Kidney epithelial cell (primary cell): ENCODE data around the gene SUPT3H. TPM values are rescaled to one million over a fixed set of nuclear protein-coding genes. Genes with fewer than 3 reads are reported as not detected.

ENCODE experiments used
- DNase-seq: peaks from one replicate; pipeline ENCODE4 v3.0.0-alpha.2; 2010; ENCODE audit warnings: low read depth
- H3K27me3 ChIP-seq: 2 replicates; pipeline ENCODE4 v1.6.0; 2011; ENCODE audit warnings: low read length; ENCODE audit not compliant: control insufficient read depth, insufficient read depth
- H3K36me3 ChIP-seq: 2 replicates; pipeline ENCODE4 v1.5.1; 2011; ENCODE audit warnings: low read length; ENCODE audit not compliant: control insufficient read depth, insufficient read depth
- H3K4me3 ChIP-seq: 2 replicates; pipeline ENCODE4 v1.5.1; 2011; ENCODE audit warnings: low read depth, mild to moderate bottlenecking, control low read depth, low read length
- total RNA-seq: library from RNA; depleted of rRNA; stranded (reverse); fragments of >200 nt; gene quantifications from 2 replicates; pipeline ENCODE4 v1.2.3, GENCODE V29; 2015
- TF ChIP-seq, protein P1 (sequence below): IDR thresholded peaks from 2 replicates; pipeline ENCODE4 v1.5.1; 2011; ENCODE audit warnings: mild to moderate bottlenecking, moderate library complexity, low read length, control low read depth, inconsistent platforms; ENCODE audit not compliant: insufficient read depth, poor library complexity, severe bottlenecking

The SUPT3H gene
- total RNA-seq, 1 donor from 2014 or later = 18.3 TPM

DNA sequence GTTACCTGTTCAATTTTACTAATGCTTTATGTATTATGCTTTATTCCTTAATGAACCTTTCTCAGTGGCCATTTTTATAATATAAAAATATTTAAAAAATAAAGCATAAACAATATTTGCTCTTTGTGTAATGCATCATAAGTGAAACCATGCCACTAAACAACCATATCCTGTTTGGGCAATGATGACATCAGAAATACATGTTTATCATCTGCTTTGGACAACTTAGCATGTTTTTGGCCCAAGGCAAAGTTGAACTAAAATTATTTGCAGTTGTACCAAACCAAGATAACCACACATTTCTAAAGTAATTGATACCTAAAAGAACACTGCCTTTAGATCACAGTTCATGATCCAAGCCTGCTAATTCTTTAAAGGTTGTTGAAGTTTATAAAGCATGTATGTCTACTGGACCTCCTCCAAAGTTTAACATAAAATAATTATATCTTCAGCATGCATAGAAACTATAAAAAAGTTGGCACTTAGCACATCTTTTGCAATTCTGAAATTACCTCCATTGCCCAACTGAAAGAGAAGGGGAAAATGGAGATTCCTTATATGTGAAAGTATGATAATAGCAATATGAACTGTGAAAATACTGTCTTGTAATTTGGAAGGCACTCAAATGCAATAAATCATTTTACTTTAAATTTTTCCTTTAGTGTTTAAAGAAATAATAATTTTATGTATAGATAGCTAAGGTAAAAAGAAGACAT is 375.2 kb downstream of the SUPT3H start:
- H3K4me3 ChIP-seq = no peak overlapping the region
- DNase-seq = no peak
- TF ChIP-seq, protein P1, sequence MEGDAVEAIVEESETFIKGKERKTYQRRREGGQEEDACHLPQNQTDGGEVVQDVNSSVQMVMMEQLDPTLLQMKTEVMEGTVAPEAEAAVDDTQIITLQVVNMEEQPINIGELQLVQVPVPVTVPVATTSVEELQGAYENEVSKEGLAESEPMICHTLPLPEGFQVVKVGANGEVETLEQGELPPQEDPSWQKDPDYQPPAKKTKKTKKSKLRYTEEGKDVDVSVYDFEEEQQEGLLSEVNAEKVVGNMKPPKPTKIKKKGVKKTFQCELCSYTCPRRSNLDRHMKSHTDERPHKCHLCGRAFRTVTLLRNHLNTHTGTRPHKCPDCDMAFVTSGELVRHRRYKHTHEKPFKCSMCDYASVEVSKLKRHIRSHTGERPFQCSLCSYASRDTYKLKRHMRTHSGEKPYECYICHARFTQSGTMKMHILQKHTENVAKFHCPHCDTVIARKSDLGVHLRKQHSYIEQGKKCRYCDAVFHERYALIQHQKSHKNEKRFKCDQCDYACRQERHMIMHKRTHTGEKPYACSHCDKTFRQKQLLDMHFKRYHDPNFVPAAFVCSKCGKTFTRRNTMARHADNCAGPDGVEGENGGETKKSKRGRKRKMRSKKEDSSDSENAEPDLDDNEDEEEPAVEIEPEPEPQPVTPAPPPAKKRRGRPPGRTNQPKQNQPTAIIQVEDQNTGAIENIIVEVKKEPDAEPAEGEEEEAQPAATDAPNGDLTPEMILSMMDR = no peak
- H3K36me3 ChIP-seq = no peaks in the 10 kb centered on the region
- no peaks in the 10 kb centered on the region for H3K27me3 ChIP-seq

DNA sequence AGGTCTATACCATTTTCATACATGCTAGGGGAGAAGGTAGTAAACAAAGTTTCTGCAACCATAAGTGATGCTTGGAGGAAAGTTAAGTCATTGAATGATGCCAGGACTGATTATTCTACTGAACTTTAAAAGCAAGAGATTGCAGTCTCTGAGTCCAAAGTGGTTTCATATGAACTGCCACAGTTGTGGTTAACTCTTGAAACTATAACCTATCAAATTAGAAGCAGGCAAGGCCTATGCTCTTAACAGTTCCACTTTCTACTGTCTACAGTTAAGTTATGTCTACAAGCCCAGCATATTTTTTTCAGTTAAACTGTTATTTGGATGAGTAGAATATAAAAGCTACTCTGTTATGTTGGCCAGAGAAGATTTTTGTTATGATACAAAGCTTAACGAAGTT is 376.1 kb downstream of the SUPT3H start:
- Histone ChIP-seq H3K27me3 (no peaks in the 10 kb centered on the region), H3K4me3 (no peak overlapping the region), H3K36me3 (no peaks in the 10 kb centered on the region)
- TF ChIP-seq, protein P1 = no peak
- no peak for DNase-seq

DNA sequence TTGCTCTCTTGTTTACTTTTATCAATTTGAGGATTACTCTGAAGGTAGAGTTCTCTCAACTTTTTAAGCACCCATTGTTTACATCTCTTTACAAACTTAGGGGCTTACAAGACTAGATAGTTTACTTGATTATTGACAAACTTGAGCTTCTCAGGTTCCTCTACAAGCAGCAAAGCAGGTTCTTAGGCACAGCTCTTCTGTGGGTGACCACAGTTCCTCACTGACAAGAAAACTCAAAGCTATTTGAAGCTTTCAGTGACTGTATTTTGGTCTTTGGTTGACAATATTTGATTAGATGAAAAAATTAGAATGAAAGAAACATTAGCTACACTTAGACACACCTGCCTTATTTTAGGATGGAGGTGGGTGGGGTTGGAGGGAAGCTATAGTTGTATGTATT is 376.9 kb downstream of the SUPT3H start:
- no peak for DNase-seq
- no peaks in the 10 kb centered on the region for H3K27me3 ChIP-seq
- H3K4me3 ChIP-seq = no peak overlapping the region
- H3K36me3 ChIP-seq = no peaks in the 10 kb centered on the region
- TF ChIP-seq, protein P1 = no peak

DNA sequence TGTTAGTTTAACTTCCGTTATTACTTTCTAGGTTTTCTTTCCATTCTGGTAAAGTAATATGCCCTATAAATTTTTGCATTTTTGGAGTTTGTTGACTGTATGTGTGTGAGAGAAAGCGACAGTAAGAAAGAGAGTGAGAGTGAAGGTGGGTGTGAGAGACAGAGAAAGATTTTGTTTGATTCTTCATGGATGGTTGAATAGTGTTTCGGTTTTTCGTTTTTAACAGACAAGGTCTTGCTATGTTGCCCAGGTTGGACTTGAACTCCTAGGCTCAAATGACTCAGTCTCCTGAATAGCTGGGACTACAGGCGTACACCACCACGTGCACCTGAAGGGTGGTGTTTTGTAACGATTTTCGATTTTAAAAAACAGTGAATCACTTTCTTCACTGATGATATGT is 378.7 kb downstream of the SUPT3H start:
- DNase-seq = no peak
- Histone ChIP-seq H3K36me3 (no peaks in the 10 kb centered on the region), H3K27me3 (no peaks in the 10 kb centered on the region), H3K4me3 (no peak overlapping the region)
- TF ChIP-seq, protein P1 = no peak

DNA sequence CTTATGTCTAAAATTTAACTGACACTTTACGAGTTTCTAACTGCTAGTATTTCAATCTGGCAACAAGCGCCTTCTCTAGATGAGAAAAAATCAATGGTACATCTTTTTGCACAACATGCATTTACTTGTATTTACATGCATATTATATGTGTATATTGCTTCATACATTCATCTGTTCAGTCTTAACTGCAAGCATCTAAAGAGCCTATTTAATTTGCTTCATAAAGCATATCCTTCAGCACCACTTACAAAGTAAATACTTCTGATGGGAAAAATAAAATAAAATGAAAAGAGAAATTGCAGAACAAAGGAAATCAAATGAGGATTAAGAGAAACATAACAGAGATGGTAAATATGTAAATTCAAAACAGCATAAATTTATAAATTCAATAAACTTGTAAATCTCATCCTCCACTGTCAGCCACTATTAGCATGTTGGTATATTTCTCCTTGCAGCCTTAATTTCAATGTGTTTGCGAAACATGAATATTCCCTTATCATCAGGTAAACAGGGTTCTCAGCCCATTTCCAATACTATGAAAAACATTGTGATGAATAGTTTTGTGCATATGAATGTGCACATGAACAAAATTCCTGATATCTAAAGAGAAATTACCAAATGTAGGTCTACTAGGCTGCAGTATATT is 382.1 kb downstream of the SUPT3H start:
- Histone ChIP-seq H3K27me3 (no peaks in the 10 kb centered on the region), H3K36me3 (no peaks in the 10 kb centered on the region), H3K4me3 (no peak overlapping the region)
- no peak for DNase-seq
- TF ChIP-seq, protein P1 = no peak
